Activated T-helper 2 cell treated with anti-CD3 and anti-CD28 coated beads, Interferon-gamma antibody, Interleukin-2, Interleukin-4, amounts not matched to agents 10 μg/mL and 5 μg/mL and 100 μg/mL, durations not matched to agents 14 hours and 24 hours and 36 hours (primary cell): ENCODE data around the gene TIGD4. TPM values are rescaled to one million over a fixed set of nuclear protein-coding genes. Genes with fewer than 3 reads are reported as not detected.
A peak's percentile ranks its signal among the peaks of the same experiment; 100 is the strongest.

ENCODE experiments used
- DNase-seq: peaks from one replicate; pipeline ENCODE4 v3.0.0; 2021; ENCODE audit warnings: low spot score
- H3K27ac Mint-ChIP-seq: one replicate; pipeline ENCODE4 v1.8.0; 2021; ENCODE audit warnings: mixed read lengths
- H3K27me3 Mint-ChIP-seq: one replicate; pipeline ENCODE4 v1.8.0; 2021; ENCODE audit warnings: low read depth, mixed read lengths
- H3K36me3 Mint-ChIP-seq: one replicate; pipeline ENCODE4 v1.8.0; 2021; ENCODE audit warnings: low read depth, mixed read lengths
- H3K4me1 Mint-ChIP-seq: one replicate; pipeline ENCODE4 v1.8.0; 2021; ENCODE audit warnings: low read depth, mixed read lengths
- H3K4me3 Mint-ChIP-seq: one replicate; pipeline ENCODE4 v1.8.0; 2021; ENCODE audit warnings: low read depth, mild to moderate bottlenecking, moderate library complexity, mixed read lengths
- H3K9me3 Mint-ChIP-seq: one replicate; pipeline ENCODE4 v1.8.0; 2021; ENCODE audit warnings: mixed read lengths
- intact Hi-C: fragments of 100-400 bp; cut with micrococcal nuclease; formaldehyde crosslinking; loops from one replicate; pipeline ENCODE4 v1.15.1; 2023
- total RNA-seq: library from RNA; stranded (reverse); gene quantifications from 2 replicates; pipeline ENCODE4 v1.2.3, GENCODE V29; 2022

The TIGD4 gene
- 0.23 and 0.28 TPM in 2 replicates for total RNA-seq

DNA sequence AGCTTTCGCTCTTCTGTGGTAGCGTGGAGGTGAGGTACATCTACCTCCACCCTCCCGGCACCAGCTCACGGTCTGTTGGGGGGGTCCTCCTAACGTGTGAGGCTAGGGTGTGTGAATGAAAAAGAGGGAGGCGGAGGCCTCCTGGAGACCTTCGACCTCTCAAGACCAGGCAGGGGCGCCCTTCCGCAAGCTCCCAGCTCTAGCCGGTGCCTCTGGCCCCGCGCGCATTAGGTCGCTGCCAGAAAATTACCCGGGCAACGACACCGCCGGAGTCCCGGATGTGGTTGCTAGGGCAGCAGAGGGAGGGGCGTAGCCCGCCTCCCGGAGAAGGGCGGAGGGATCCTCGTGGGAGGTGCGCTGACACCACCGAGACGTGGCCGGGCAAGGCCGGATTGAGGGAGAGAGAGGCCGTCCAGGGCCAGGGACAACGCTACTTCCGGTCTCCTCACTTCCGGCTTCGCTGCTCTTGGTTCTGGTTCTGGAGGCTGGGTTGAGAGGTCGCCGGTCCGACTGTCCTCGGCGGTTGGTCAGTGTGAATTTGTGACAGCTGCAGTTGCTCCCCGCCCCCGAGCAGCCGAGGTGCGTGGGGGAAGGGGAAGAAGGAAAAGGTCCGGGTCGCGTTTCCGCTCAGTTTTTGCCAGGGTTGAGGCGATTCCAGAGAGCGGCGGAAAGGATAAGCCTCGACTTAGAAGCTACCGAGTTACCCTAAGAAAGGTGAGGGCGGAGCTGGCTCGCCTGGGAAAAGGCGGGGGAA is at the start of gene TIGD4, which contains the start of gene ARFIP1:
Gene TIGD4, minus strand, starts transcription at position 218 of the 754 bp plus-strand sequence. CDS start 8,726 bp downstream, outside the sequence.
Gene ARFIP1, plus strand, starts transcription at position 442 of the 754 bp plus-strand sequence. CDS start 49,680 bp downstream, outside the sequence.
- intact Hi-C loops, result loop anchor here (1.0 to 10.0 kb wide), 7 partner anchors 28 to 1680 kb away; partner anchors contain the start of genes FBXW7, GATB and RPS3A
- Mint-ChIP-seq H3K9me3 (no peaks in the 10 kb centered on the region), H3K27ac (peak within 1 kb of the TSS; percentile 94), H3K36me3 (peaks cover 2% of the 10 kb centered on the region), H3K4me3 (peak within 1 kb of the TSS; percentile 96), H3K27me3 (peaks cover 20% of the 10 kb centered on the region), H3K4me1 (peaks cover 42% of the 10 kb centered on the region)
- peak; percentile 95 for DNase-seq

DNA sequence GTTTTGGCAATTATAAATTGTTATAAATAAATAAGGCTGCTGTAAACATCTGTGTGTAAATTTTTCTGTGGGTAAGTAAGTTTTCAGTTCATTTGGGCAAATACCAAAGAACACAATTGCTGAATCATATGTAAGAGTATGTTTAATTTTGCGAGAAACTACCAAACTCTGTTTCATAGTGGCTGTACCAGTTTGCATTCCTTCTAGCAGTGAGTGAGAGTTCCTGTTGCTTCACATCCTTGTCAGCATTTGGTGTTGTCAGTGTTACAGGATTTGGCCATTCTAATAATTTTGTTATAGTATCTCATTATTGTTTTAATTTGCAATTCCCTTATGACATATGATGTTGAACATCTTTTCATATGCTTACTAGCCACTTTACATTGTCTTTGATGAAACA is 48.6 kb upstream of the TIGD4 start:
- intact Hi-C loops, result no loop called here
- Mint-ChIP-seq H3K36me3 (peaks cover 20% of the 10 kb centered on the region), H3K4me1 (peaks cover under 1% of the 10 kb centered on the region)

DNA sequence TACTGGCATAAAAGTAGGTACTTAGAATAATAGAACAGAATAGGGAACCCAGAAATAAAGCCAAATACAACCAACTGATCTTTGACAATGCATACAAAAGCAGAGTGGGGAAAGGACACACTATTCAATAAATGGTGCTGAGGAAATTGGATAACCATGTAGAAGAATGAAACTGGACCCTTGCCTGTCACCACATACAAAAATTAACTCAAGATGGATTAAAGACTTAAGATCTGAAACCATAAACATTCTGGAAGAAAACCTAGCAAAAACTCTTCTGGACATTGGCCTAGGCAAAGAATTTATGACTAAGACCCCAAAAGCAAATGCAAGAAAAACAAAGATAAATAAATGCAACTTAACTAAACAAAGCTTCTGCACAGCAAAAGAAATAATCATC is 45.8 kb upstream of the TIGD4 start:
- Mint-ChIP-seq H3K4me3 (no peak overlapping the region), H3K27me3 (no peaks in the 10 kb centered on the region), H3K36me3 (peaks cover 3% of the 10 kb centered on the region), H3K9me3 (peaks cover 21% of the 10 kb centered on the region), H3K4me1 (peaks cover 7% of the 10 kb centered on the region), H3K27ac (no peak overlapping the region)
- DNase-seq, result no peak
- intact Hi-C loops, result no loop called here

More for the DNA sequence above, 48.6 kb upstream of the TIGD4 start:
- H3K27me3 Mint-ChIP-seq, result no peaks in the 10 kb centered on the region
- no peaks in the 10 kb centered on the region for H3K9me3 Mint-ChIP-seq
- DNase-seq, result no peak
- H3K27ac Mint-ChIP-seq, result no peak overlapping the region
- H3K4me3 Mint-ChIP-seq, result no peak overlapping the region

DNA sequence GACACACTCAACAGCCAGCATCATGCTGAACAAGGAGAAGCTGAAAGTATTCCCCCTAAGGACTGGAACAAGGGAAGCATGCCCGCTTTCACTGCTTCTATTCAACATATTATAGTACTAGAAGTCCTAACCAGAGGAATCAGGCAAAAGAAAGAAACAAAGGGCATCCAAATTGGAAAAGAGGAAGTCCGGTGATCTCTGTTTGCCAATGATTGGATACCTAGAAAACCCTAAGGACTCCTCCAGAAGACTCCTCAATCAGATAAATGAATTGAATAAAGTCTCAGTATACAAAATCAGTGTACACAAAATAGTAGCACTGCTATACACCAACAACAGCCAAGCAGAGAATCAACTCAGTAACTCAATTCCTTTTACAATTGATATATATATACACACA is 45.0 kb upstream of the TIGD4 start:
- Mint-ChIP-seq H3K4me1 (peaks cover 7% of the 10 kb centered on the region), H3K27ac (no peak overlapping the region), H3K36me3 (peaks cover 6% of the 10 kb centered on the region), H3K9me3 (peaks cover 23% of the 10 kb centered on the region), H3K4me3 (no peak overlapping the region), H3K27me3 (no peaks in the 10 kb centered on the region)
- DNase-seq, result no peak
- intact Hi-C loops, result no loop called here

DNA sequence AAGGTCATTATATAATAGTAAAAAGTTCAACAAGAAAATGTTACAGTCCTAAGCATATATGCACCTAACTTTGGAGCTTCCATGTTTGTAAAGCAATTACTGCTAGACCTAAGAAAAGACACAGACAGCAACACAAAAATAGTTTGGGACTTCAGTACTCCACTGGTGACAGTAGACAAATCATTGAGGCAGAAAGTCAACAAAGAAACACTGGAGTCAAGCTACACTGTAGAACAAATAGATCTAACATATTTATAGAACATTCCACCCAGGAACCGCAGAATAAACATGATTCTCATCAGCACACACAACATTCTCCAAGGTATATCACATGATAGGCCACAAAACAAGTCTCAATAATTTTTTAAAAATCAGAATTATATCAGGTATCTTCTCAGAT is 42.8 kb upstream of the TIGD4 start:
- H3K27ac Mint-ChIP-seq, result no peak overlapping the region
- no peak overlapping the region for H3K4me3 Mint-ChIP-seq
- DNase-seq, result no peak
- intact Hi-C loops, result no loop called here
- peaks cover 12% of the 10 kb centered on the region for H3K4me1 Mint-ChIP-seq
- H3K27me3 Mint-ChIP-seq, result no peaks in the 10 kb centered on the region
- peaks cover 24% of the 10 kb centered on the region for H3K9me3 Mint-ChIP-seq
- peaks cover 20% of the 10 kb centered on the region for H3K36me3 Mint-ChIP-seq

DNA sequence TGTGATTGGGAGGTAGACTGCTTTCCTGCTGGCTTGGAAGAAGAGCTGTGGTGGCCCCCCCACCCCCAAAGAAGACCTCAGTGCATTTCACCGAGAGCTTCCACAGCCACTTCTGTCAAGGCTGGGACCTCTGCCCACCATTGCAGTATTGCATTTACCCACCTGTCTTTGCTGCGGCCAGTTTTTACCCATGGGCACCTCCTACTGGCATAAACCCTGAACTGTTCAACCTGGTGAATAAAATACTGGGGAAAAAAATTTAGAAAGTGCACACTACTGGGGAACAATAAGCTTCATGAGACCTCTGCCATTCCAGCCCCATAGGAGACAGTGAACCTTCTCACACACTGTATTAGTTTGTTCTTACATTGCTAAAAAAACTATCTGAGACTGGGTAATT is 40.5 kb upstream of the TIGD4 start:
- Mint-ChIP-seq H3K4me3 (no peak overlapping the region), H3K27me3 (no peaks in the 10 kb centered on the region), H3K9me3 (peaks cover 43% of the 10 kb centered on the region), H3K36me3 (peaks cover 38% of the 10 kb centered on the region), H3K27ac (no peak overlapping the region), H3K4me1 (peaks cover 21% of the 10 kb centered on the region)
- intact Hi-C loops, result no loop called here
- no peak for DNase-seq

DNA sequence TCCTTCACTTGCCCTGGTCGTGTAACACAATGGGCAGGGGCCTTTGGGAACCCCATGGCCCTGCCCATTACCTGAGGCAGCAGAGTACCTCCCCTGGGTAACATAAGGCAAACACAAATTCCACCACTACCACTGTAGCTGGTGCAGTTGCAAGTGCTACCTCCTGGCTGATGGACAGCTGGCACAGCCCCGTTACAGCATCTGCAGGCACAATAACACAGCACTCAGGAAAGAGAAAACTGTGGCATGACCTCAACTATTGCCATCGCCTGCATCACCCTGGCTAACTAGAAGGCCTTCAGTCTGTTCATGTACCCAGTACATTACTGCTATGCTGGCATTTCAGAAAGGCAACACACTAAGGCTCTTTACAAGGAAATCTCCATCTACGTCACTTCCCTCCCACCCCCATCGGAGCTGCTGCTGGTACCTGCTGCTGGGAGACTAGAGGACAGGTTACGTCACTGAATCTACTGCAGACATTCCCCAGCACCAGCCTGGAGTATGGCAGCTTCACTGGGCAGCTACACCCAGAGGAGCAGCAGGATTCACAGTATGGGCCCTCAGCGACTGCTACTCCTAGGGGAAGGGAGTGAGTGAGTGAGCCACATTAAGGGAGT is 39.6 kb upstream of the TIGD4 start:
- intact Hi-C loops, result no loop called here

DNA sequence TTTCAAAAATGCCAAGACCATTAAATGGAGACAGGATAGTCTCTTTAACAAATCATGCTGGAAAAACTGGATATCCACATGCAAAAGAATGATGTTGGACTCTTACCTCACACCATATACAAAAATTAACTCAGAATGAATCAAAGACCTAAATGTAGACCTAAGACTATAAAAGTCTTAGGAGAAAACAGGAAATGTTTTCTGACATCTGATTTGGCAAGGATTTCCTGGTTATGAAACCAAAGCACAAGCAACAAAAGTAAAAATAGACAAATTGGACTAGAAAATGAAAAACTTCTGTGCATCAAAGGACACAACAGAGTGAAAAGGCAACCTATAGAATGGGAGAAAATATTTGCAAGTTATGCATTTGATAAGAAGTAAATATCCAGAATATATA is 37.8 kb upstream of the TIGD4 start:
- Mint-ChIP-seq H3K27ac (no peak overlapping the region), H3K27me3 (no peaks in the 10 kb centered on the region), H3K36me3 (peaks cover 61% of the 10 kb centered on the region), H3K4me1 (peaks cover 17% of the 10 kb centered on the region), H3K4me3 (no peak overlapping the region), H3K9me3 (peaks cover 60% of the 10 kb centered on the region)
- intact Hi-C loops, result no loop called here
- no peak for DNase-seq

More for the DNA sequence above, 39.6 kb upstream of the TIGD4 start:
- Mint-ChIP-seq H3K9me3 (peaks cover 48% of the 10 kb centered on the region), H3K27me3 (no peaks in the 10 kb centered on the region), H3K36me3 (peaks cover 48% of the 10 kb centered on the region), H3K4me3 (no peak overlapping the region), H3K27ac (no peak overlapping the region), H3K4me1 (peaks cover 21% of the 10 kb centered on the region)
- no peak for DNase-seq

DNA sequence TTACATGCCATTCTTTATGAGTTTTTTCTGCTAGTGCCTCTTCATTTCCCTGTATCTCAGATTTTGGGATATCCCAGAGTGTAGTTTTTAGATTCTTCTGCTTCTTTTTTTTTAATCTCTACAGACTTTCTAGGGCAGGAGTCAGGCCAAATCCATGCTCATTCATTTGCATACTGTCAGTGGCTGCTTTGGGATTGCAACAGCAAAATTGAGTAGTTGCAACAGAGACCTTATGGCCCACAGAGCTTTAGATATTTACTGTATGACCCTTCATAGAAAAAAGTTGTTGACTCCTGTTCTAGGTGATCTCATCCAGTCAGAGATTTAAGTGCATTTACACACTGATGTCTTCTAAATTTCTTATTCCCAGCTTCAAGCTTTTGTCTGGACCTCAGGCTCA is 35.5 kb upstream of the TIGD4 start:
- H3K4me3 Mint-ChIP-seq, result no peak overlapping the region
- intact Hi-C loops, result no loop called here
- H3K27ac Mint-ChIP-seq, result no peak overlapping the region
- H3K9me3 Mint-ChIP-seq, result peaks cover 46% of the 10 kb centered on the region
- no peaks in the 10 kb centered on the region for H3K27me3 Mint-ChIP-seq
- peaks cover 15% of the 10 kb centered on the region for H3K4me1 Mint-ChIP-seq
- DNase-seq, result no peak
- H3K36me3 Mint-ChIP-seq, result peaks cover 78% of the 10 kb centered on the region

DNA sequence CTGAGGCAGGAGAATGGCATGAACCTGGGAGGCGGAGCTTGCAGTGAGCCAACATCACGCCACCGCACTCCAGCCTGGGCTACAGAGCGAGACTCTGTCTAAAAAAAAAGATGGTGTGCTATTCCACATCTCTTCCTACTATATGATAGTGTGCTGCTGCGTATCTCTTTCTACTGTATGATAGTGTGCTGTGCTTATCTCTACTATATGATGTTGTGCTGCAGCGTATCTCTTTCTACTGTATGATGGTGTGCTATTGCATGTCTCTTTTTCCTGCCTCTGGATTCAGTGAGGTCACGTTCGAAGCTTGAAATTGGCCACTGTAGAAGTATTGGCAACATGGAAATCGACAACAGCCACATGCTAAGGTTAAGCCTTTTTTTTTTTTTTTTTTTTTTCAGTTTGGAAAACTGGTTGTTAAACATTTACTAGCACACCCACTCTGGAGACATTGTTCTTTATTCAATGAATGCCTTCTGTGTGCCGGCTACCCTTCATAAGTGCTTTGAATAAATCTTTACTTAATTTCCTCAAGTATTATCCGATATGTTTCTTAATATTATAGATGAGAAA is 31.3 kb upstream of the TIGD4 start:
- DNase-seq, result no peak
- Mint-ChIP-seq H3K36me3 (peaks cover 67% of the 10 kb centered on the region), H3K27ac (no peak overlapping the region), H3K4me3 (no peak overlapping the region), H3K27me3 (no peaks in the 10 kb centered on the region), H3K4me1 (peaks cover 21% of the 10 kb centered on the region), H3K9me3 (peaks cover 36% of the 10 kb centered on the region)
- intact Hi-C loops, result no loop called here

DNA sequence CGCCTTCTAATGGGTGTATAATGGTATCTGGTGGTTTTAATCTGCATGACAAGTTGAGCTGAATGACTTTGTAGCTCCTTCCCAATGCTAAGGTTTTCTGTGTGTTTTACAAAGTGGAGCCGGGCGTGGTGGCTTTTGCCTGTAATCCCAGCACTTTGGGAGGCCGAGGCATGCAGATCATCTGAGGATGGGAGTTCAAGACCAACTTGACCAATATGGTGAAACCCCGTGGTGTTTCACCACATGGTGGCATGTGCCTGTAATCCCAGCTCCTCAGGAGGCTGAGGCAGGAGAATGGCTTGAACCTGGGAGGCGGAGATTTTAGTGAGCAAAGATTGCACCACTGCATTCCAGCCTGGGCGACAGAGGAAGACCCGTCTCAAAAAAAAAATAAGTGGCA is 29.1 kb upstream of the TIGD4 start:
- DNase-seq, result no peak
- Mint-ChIP-seq H3K4me3 (no peak overlapping the region), H3K27ac (no peak overlapping the region), H3K4me1 (peaks cover 30% of the 10 kb centered on the region), H3K36me3 (peaks cover 48% of the 10 kb centered on the region), H3K9me3 (peaks cover 21% of the 10 kb centered on the region), H3K27me3 (no peaks in the 10 kb centered on the region)
- intact Hi-C loops, result no loop called here

DNA sequence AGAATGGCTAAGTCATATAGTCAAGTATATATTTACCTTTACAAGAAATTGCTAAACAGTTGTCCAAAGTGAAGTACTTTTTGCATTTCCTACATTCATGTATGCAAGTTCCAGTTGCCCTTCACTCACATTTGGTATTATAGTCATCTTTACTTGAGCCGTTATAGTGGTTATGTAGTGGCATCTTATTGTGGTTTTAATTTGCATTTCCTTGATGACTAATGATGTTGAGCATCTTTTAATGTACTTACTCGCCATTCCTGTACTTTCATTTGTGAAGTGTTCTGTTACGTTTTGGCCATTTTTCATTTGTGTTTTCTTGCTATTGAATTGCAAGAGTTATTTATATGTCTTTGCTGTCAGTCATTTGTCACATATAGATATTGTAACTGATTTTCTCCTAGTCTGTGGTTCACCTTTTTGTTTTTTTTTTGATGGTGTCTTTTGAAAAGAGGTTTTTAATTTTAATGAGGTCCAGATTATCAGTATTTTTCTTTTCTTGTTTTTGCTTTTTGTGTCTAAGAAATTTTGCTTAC is 27.8 kb upstream of the TIGD4 start:
- H3K36me3 Mint-ChIP-seq, result peaks cover 39% of the 10 kb centered on the region
- H3K27me3 Mint-ChIP-seq, result no peaks in the 10 kb centered on the region
- intact Hi-C loops, result loop anchor here (1.0 kb wide), 1 partner anchor 28 kb away; the partner anchor contains the start of genes ARFIP1 and TIGD4
- H3K27ac Mint-ChIP-seq, result peak overlapping the region; percentile 71
- no peak for DNase-seq
- H3K4me3 Mint-ChIP-seq, result peak overlapping the region; percentile 9
- H3K4me1 Mint-ChIP-seq, result peaks cover 38% of the 10 kb centered on the region
- peaks cover 13% of the 10 kb centered on the region for H3K9me3 Mint-ChIP-seq
